Neural progenitor cell (in vitro differentiated cells): Measurements from ENCODE around the gene BICD1.

Experiments
- CTCF ChIP-seq: fragments of 200-600 bp; sonication (generic); IDR thresholded peaks from 2 replicates; pipeline ENCODE4 v1.5.1; 2017; ENCODE audit warnings: antibody characterized with exemption, mild to moderate bottlenecking
- EZH2 ChIP-seq: fragments of 200-600 bp; sonication (generic); IDR thresholded peaks from 2 replicates; pipeline ENCODE4 v1.6.1; 2017; ENCODE audit warnings: antibody characterized with exemption, mild to moderate bottlenecking, moderate library complexity

- TF ChIP-seq CTCF (no peak), EZH2 (no peak)
Observed at GRCh38 chr12:32334371-32334777, 227.7 kb downstream of the BICD1 start.
